Measurements from ENCODE around the gene LYST. TPM values are rescaled to one million over a fixed set of nuclear protein-coding genes. Genes with fewer than 3 reads are reported as not detected.
A peak's percentile ranks its signal among the peaks of the same experiment; 100 is the strongest.
"Not testable (repeated sequence)": the region's sequence is repeated elsewhere in the genome, so short reads cannot be mapped to it uniquely, and the experiment has no call there.

The LYST gene
- 1 to 10 TPM; 5.6 to 8.6 (median 6.3) TPM for total RNA-seq
- polyA plus RNA-seq, result 1 to 10 TPM; 2.4 to 4.2 (median 3.3) TPM
- long read RNA-seq, donor 1, partial matches to known transcripts, result 2 of 3 reads
- long read RNA-seq, donor 1, other reads (novel, unspliced or antisense), result 1 of 3 reads
- long read RNA-seq, donor 2, partial matches to known transcripts, result 1 of 2 reads
- long read RNA-seq, donor 2, other reads (novel, unspliced or antisense), result 1 of 2 reads

GRCh38 chr1:235866205-235866912, at the start of gene LYST:
Gene LYST (minus strand): TSS chr1:235866906. CDS start chr1:235830417, 36,489 bp downstream.
- peak within 1 kb of the TSS; percentile 97 for H3K4me3 ChIP-seq
- H3K9me3 ChIP-seq, result no peaks in the 10 kb centered on the region
- ATAC-seq, result peak; percentile 56 to 70 (median 64)
- H3K27ac ChIP-seq, result peak within 1 kb of the TSS; percentile 93
- TF ChIP-seq CTCF (IDR thresholded peaks at IDR 0.05), result peak; percentile 14
- no peaks in the 10 kb centered on the region for H3K27me3 ChIP-seq (ENCODE audit: insufficient read depth in 3 of 3, low read length in 2 of 3)
- DNase-seq, result peak in 1 of 2 donors; percentile 66
- intact Hi-C loops (cut with DNase I), result loop anchor here (5.0 to 10.0 kb wide), 2 partner anchors 108 to 359 kb away; no protein-coding TSS in a partner anchor
- H3K36me3 ChIP-seq (ENCODE audit: insufficient read depth in 1 of 2, low read depth in 1 of 2), result no peaks in the 10 kb centered on the region
- H3K4me1 ChIP-seq, result peaks cover 17% of the 10 kb centered on the region
- WGBS, 3 donors, result 0% methylated on average over 47 to 71 of the region's 71 CpGs

- DNase-seq; H3K36me3 ChIP-seq (ENCODE audit: insufficient read depth in 1 of 2, low read depth in 1 of 2); intact Hi-C loops (cut with DNase I); H3K27ac ChIP-seq; H3K4me3 ChIP-seq; H3K27me3 ChIP-seq (ENCODE audit: insufficient read depth in 3 of 3, low read length in 2 of 3); H3K9me3 ChIP-seq; ATAC-seq: not testable (repeated sequence)
- WGBS, 3 donors, result 92 to 96% (median 95%) methylated on average over 4 of the region's 4 CpGs
- peaks cover 11% of the 10 kb centered on the region for H3K4me1 ChIP-seq
Observed at GRCh38 chr1:235915489-235915888, 48.8 kb upstream of the LYST start.

- H3K9me3 ChIP-seq, result no peaks in the 10 kb centered on the region
- DNase-seq (no peak), ATAC-seq (no peak)
- peaks cover 0 to 9% (median 0%) of the 10 kb centered on the region in 3 donors for H3K27me3 ChIP-seq (ENCODE audit: insufficient read depth in 3 of 3, low read length in 2 of 3)
- no peaks in the 10 kb centered on the region for H3K36me3 ChIP-seq (ENCODE audit: insufficient read depth in 1 of 2, low read depth in 1 of 2)
- no peak overlapping the region for H3K27ac ChIP-seq
- no peak for TF ChIP-seq CTCF (IDR thresholded peaks at IDR 0.05)
- intact Hi-C loops (cut with DNase I), result no loop called here
- no peak overlapping the region for H3K4me3 ChIP-seq
- 97 to 100% (median 99%) methylated on average over 1 of the region's 1 CpG for WGBS, 3 donors
- H3K4me1 ChIP-seq, result peaks cover 11% of the 10 kb centered on the region
Observed at GRCh38 chr1:235913311-235913710, 46.6 kb upstream of the LYST start.

- Histone ChIP-seq H3K36me3 (ENCODE audit: insufficient read depth in 1 of 2, low read depth in 1 of 2) (no peaks in the 10 kb centered on the region), H3K9me3 (no peaks in the 10 kb centered on the region), H3K27me3 (ENCODE audit: insufficient read depth in 3 of 3, low read length in 2 of 3) (peaks cover 0 to 19% (median 0%) of the 10 kb centered on the region in 3 donors), H3K4me3 (no peak overlapping the region), H3K27ac (no peak overlapping the region), H3K4me1 (no peaks in the 10 kb centered on the region)
- no peak for TF ChIP-seq CTCF (IDR thresholded peaks at IDR 0.05)
- DNase-seq (no peak), ATAC-seq (no peak)
- WGBS, 3 donors, result 83 to 85% (median 85%) methylated on average over 6 of the region's 6 CpGs
- intact Hi-C loops (cut with DNase I), result no loop called here
Observed at GRCh38 chr1:235911876-235912275, 45.2 kb upstream of the LYST start.

- H3K36me3 ChIP-seq (ENCODE audit: insufficient read depth in 1 of 2, low read depth in 1 of 2), result no peaks in the 10 kb centered on the region
- intact Hi-C loops (cut with DNase I), result no loop called here
- H3K9me3 ChIP-seq, result no peaks in the 10 kb centered on the region
- H3K27me3 ChIP-seq (ENCODE audit: insufficient read depth in 3 of 3, low read length in 2 of 3), result peaks cover 0 to 22% (median 0%) of the 10 kb centered on the region in 3 donors
- no peaks in the 10 kb centered on the region for H3K4me1 ChIP-seq
- 80 to 88% (median 84%) methylated on average over 5 of the region's 5 CpGs for WGBS, 3 donors
- TF ChIP-seq CTCF (IDR thresholded peaks at IDR 0.05), result no peak
- ATAC-seq, result no peak
- DNase-seq, result no peak
- no peak overlapping the region for H3K27ac ChIP-seq
- no peak overlapping the region for H3K4me3 ChIP-seq
Observed at GRCh38 chr1:235911300-235911662, 44.6 kb upstream of the LYST start.
